NCI-H2227 (cell line): ENCODE data around the gene SORCS2.

Source experiments
- DNase-seq: peaks from one replicate; lab custom pipeline; 2025; ENCODE audit not compliant: unreplicated experiment; lab: John Stamatoyannopoulos, UW

SORCS2 gene

DNA sequence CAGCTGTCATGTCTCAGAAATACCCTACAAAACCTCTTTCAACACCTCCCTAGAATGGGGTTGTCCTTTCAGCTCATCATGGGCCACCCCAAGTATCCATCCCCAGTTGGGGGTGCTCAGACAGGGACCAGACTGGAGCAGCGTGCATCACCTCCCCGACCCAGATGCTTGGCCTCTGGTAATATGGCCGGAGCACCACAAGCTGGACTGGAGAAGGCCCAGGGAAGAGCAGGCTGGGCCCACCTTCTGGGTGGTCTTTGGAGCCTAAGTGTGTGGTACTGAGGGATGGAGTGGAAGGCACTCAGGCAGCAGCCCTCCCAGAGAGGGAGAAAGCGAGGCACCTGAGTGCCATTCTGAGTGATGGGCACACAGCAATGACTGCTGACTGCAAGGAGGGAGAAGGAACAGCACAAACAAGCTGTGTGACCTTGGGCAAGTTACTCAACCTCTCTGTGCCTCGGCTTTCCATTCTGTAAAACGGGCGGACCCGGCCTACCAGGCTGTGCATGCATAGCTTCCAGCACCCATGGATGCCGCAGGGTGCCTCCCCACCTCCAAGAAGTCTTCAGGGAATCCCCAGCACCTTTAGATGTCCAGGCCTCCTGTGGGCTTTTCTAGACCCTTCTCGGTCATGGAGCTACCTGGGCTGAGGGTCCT is 519.1 kb downstream of the SORCS2 start:
- no peak for DNase-seq

DNA sequence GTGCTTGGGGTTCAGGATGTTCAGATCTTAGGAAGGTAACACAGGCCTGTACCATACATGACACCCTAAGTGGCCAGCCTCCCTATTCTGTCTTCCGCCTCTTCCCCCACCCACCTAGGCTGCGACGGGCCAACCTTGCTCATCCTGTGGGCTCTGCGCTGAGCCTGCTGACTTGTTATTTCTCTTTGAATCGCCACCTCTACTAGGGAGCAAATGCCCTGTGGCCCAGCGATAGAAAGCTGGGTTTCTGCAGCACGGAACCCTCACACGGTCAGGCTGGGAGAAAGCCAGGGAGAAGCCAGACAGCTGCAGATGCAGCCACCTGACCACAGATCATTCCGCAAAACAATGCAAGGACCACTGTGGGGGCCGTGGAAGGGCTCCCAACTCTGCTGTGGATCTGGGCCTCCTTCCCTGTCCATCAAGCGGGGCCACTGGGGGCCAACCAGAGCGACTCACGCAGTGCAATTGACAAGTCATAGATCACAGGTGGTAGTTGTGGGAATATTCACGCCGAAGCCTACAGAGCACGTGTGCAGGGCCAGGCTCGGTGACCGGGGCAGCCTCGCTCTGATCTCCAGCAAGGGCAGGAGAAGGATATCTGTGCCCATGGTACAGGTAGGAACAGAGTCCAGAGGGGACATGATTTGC is 519.8 kb downstream of the SORCS2 start:
- no peak for DNase-seq

- DNase-seq = no peak
Observed at GRCh38 chr4:7713757-7714156, 521.4 kb downstream of the SORCS2 start.

GRCh38 chr4:7714176-7714575 is 521.8 kb downstream of the SORCS2 start:
- DNase-seq = no peak

GRCh38 chr4:7714738-7715137 is 522.4 kb downstream of the SORCS2 start:
- no peak for DNase-seq

GRCh38 chr4:7715271-7716009 is 523.1 kb downstream of the SORCS2 start:
- no peak for DNase-seq

- DNase-seq = no peak
Observed at GRCh38 chr4:7716010-7716721, 523.8 kb downstream of the SORCS2 start.

- no peak for DNase-seq
Observed at GRCh38 chr4:7717161-7717560, 524.8 kb downstream of the SORCS2 start.

GRCh38 chr4:7717946-7718490 is 525.7 kb downstream of the SORCS2 start:
- no peak for DNase-seq

- DNase-seq = peak; percentile 70
Observed at GRCh38 chr4:7719354-7720174, 527.2 kb downstream of the SORCS2 start.

DNA sequence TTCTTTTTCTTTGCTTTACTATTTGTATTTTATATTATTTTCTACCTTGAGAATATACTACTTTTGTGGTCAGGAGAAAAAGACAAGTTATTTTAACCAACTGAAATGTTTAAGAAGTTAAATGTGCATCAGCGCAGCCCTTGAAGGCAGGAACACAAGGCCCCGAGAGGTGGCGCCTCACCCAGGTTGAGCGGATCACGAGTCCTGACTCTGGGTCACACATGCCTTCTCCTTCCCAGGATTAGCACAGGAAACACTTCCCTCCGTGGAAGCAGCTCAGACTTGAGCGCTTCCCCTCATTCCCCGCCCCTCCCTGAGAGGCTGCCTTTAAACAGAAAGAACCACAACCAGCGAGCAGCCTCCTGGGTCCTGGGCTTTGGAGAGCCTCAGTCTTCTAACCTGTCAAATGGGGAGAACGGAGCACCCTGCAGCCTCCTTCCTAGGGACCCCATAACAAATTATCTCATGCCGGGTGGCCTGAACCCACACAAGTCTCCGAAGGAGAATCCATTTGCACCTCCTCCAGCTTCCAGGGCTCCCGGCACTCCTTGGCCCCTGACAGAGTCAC is 529.7 kb downstream of the SORCS2 start:
- DNase-seq = no peak

GRCh38 chr4:7722766-7723387 is 530.5 kb downstream of the SORCS2 start:
- DNase-seq = no peak

DNA sequence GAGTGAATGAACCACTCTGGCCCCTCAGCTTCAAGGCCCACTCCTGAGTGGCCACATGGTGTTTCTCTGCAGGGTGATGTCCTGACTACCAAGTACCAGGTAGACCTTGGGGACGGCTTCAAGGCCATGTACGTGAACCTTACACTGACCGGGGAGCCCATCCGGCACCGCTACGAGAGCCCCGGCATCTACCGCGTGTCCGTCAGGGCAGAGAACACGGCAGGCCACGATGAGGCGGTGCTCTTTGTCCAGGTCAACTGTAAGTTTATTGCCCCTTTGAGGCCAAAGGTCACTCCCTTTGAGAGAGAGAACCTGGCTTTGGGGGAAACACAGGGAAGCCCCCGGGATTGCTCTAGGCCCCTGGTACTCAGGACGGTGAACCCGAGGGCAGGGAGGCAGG is 531.3 kb downstream of the SORCS2 start:
- DNase-seq = no peak

DNA sequence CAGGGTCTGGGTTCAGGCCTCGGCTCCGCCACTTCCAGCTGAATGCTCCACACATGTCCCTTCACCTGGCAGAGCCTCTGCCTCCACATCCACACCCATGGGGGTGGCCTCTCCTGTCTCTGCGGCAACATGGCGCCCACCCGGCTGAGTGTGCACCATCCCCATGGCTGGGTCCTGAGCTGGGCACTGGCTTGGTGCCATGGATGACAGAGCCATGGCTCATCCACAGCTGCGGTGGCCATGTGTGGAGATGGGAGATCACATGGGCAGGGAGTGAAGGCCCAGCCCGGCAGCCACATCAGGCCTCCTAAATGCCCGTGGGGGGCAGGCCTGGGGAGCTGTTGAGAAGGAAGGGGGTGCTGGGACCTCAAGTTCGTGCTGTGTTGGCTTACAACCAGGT is 533.6 kb downstream of the SORCS2 start:
- no peak for DNase-seq

DNA sequence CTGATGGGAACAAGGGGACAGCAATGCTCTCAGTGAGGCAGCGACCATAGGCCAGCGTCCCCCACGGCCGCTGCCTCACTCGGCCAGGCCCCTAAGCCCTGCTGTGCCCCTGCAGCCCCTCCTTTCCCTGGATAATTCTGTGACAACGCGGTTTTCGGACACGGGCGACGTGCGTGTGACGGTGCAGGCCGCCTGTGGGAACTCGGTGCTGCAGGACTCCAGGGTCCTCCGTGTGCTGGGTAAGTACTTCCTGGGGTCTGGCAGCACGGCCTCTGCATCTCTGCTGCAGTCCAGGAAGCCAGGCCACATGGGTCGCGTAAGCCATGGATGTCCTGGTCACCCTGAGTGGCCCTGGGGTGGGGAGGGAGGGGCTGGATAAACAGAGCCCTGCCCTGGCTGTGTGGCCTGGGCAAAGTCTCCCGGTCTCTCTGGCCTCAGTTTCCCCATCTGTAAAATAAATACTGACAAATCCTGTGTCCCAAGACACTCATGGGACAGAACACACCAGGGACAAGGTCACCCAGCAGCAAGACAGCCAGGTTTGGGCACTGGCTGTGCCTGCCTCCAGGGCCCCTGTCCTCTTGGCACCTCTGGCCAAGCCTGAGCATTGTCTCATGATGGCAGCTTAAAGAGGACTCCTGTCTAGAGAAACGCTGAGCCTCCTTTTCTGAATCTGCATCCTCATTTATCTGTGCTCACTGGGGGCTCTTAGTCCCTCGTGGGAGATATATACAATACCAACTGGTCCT is 534.5 kb downstream of the SORCS2 start:
- DNase-seq = no peak

DNA sequence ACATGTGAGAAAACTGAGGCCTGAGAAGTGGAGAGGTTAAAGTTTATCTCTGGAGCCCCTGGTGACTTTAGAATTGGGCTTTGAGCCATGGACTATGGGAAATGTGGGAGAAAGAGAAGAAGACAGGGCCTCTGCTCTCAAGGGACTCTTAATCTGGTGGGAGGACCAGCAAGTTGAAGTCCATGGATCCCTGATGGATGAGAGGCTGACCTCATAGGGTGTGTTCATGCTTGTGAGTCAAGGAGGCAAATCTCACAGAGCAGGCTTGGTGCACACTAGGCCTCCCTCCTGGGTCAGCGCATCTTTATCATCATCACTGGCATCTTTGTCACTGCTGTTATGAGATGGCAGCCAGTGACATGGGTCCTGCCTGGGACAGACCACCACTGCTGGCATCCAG is 535.4 kb downstream of the SORCS2 start:
- no peak for DNase-seq

DNA sequence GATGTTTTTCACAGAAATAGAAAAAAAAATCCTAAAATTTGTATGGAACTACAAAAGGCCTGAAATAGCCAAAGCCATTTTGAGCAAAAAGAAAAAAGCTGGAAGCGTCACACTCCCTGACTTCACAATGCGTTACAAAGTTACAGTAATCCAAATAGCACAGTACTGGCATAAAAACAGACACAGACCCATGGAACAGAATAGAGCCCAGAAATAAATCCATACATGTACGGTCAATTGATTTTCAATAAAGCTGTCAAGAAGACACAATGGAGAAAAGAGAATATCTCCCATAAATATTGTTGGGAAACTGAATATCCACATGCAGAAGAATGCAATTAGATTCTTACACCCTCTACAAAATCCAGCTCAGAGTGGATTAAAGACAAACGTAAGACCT is 539.1 kb downstream of the SORCS2 start:
- DNase-seq = no peak

GRCh38 chr4:7732263-7732662 is 539.9 kb downstream of the SORCS2 start:
- DNase-seq = no peak

- no peak for DNase-seq
Observed at GRCh38 chr4:7733201-7733600, 540.9 kb downstream of the SORCS2 start.
